Activated CD4-positive, CD25-positive, alpha-beta regulatory T cell (primary cell): ENCODE measurements around the gene CTXN3.

Source experiments
- DNase-seq, 4 experiments: peaks; one replicate each; lab custom pipeline; 2025; lab: John Stamatoyannopoulos, UW

The CTXN3 gene

GRCh38 chr5:127697894-127698600 is 49.2 kb downstream of the CTXN3 start:
- DNase-seq = no peak

GRCh38 chr5:127699416-127699815 is 50.5 kb downstream of the CTXN3 start:
- DNase-seq = no peak

GRCh38 chr5:127700237-127700766 is 51.4 kb downstream of the CTXN3 start:
- DNase-seq = no peak

GRCh38 chr5:127702434-127702833 is 53.6 kb downstream of the CTXN3 start:
- no peak for DNase-seq

- DNase-seq = no peak
Measured at GRCh38 chr5:127702926-127703561, 54.2 kb downstream of the CTXN3 start, which contains the start of gene CCDC192. TSS of gene CCDC192 (plus strand) at chr5:127703391. CDS start at chr5:127703446, 55 bp downstream.

- DNase-seq = no peak
Measured at GRCh38 chr5:127705120-127705892, 56.4 kb downstream of the CTXN3 start.

- no peak for DNase-seq
Measured at GRCh38 chr5:127706691-127707090, 57.8 kb downstream of the CTXN3 start.

- no peak for DNase-seq
Measured at GRCh38 chr5:127707209-127707608, 58.3 kb downstream of the CTXN3 start.
